HepG2 (cell line): ENCODE measurements around the gene PROX1. TPM values are rescaled to one million over a fixed set of nuclear protein-coding genes. Genes with fewer than 3 reads are reported as not detected.

Experiments
- CBX5 ChIP-seq: sonication (generic); formaldehyde crosslinking; IDR thresholded peaks from 2 replicates; pipeline ENCODE4 v1.4.0; 2020; ENCODE audit warnings: missing genetic modification reagents, borderline replicate concordance
- CEBPB ChIP-seq: IDR thresholded peaks from 2 replicates; pipeline ENCODE4 v1.6.1; 2011; ENCODE audit warnings: low read depth, low read length, improper control_type of control experiment, borderline replicate concordance
- ERF ChIP-seq: IDR thresholded peaks from 2 replicates; pipeline ENCODE4 v1.6.1; 2018; ENCODE audit warnings: missing biosample characterization, missing genetic modification reagents
- HNF1A ChIP-seq, 2 experiments: sonication (generic) in 1 of 2; formaldehyde crosslinking in 1 of 2; IDR thresholded peaks; 2 replicates each; pipeline versions ENCODE4 v1.4.0 to v1.6.1; 2016 to 2020; ENCODE audit warnings: borderline replicate concordance in 1 of 2, low read depth in 1 of 2, mild to moderate bottlenecking in 1 of 2, missing genetic modification reagents in 1 of 2
- HNRNPL ChIP-seq: fragments of 200-400 bp; formaldehyde crosslinking; IDR thresholded peaks from 2 replicates; pipeline ENCODE4 v1.6.1; 2017; ENCODE audit warnings: mild to moderate bottlenecking, low read depth, low read length
- KAT8 ChIP-seq: IDR thresholded peaks from 2 replicates; pipeline ENCODE4 v1.6.1; 2016; ENCODE audit warnings: missing genetic modification reagents, missing compliant biosample characterization
- MAZ ChIP-seq, 2 experiments: sonication (generic) in 1 of 2; formaldehyde crosslinking in 1 of 2; IDR thresholded peaks; 2 replicates each; pipeline versions ENCODE4 v1.5.0 to v1.6.1; 2012 to 2020; ENCODE audit warnings: low read depth in 2 of 2, mild to moderate bottlenecking in 2 of 2, borderline replicate concordance in 1 of 2, improper control_type of control experiment in 1 of 2, low read length in 1 of 2, missing genetic modification reagents in 1 of 2, moderate library complexity in 1 of 2
- MLX ChIP-seq: IDR thresholded peaks from 2 replicates; pipeline ENCODE4 v1.6.1; 2016
- PAWR ChIP-seq: sonication (generic); formaldehyde crosslinking; IDR thresholded peaks from 2 replicates; pipeline ENCODE4 v1.4.0; 2020; ENCODE audit warnings: missing genetic modification reagents, mild to moderate bottlenecking, borderline replicate concordance
- RARG ChIP-seq: sonication (generic); formaldehyde crosslinking; IDR thresholded peaks from 2 replicates; pipeline ENCODE4 v1.4.0; 2020; ENCODE audit warnings: low read depth, mild to moderate bottlenecking, missing genetic modification reagents
- RBM39 ChIP-seq: fragments of 200-400 bp; formaldehyde crosslinking; IDR thresholded peaks from one replicate; pipeline ENCODE4 v1.6.1; 2018; ENCODE audit warnings: antibody characterized with exemption, mild to moderate bottlenecking, low read depth, low read length; ENCODE audit not compliant: poor library complexity, severe bottlenecking
- SMAD9 ChIP-seq: sonication (generic); formaldehyde crosslinking; IDR thresholded peaks from 2 replicates; pipeline ENCODE4 v1.5.1; 2020; ENCODE audit warnings: mild to moderate bottlenecking, missing genetic modification reagents
- SOX13 ChIP-seq, 3 experiments: fragments of 450-650 bp in 1 of 3; sonication (generic) in 1 of 3; formaldehyde crosslinking in 1 of 3; IDR thresholded peaks in 2 of 3; conservative IDR thresholded peaks in 1 of 3; 2 replicates each; pipeline versions ENCODE4 v1.5.0 to v1.6.1; 2016 to 2020; ENCODE audit warnings: antibody characterized with exemption in 1 of 3, mild to moderate bottlenecking in 1 of 3, missing compliant biosample characterization in 1 of 3, missing genetic modification reagents in 1 of 3, moderate library complexity in 1 of 3
- ZBTB20 ChIP-seq: sonication (generic); formaldehyde crosslinking; IDR thresholded peaks from 2 replicates; pipeline ENCODE4 v1.8.1; 2023; ENCODE audit warnings: missing genetic modification reagents, low read depth, mild to moderate bottlenecking, borderline replicate concordance
- ZNF260 ChIP-seq: sonication (generic); formaldehyde crosslinking; IDR thresholded peaks from 2 replicates; pipeline ENCODE4 v1.4.0; 2020; ENCODE audit warnings: missing genetic modification reagents, low read depth, mild to moderate bottlenecking, borderline replicate concordance
- ZNF33A ChIP-seq: sonication (generic); formaldehyde crosslinking; IDR thresholded peaks from 2 replicates; pipeline ENCODE4 v1.5.1; 2020; ENCODE audit warnings: missing genetic modification reagents, mild to moderate bottlenecking, moderate library complexity, borderline replicate concordance
- ZNF484 ChIP-seq: sonication (generic); formaldehyde crosslinking; IDR thresholded peaks from 2 replicates; pipeline ENCODE4 v1.5.1; 2020; ENCODE audit warnings: mild to moderate bottlenecking, low read depth, missing genetic modification reagents, borderline replicate concordance
- ZNF558 ChIP-seq: sonication (generic); formaldehyde crosslinking; IDR thresholded peaks from 2 replicates; pipeline ENCODE4 v1.9.0; 2022; ENCODE audit warnings: mild to moderate bottlenecking, missing genetic modification reagents, borderline replicate concordance
- ZNF703 ChIP-seq: sonication (generic); formaldehyde crosslinking; IDR thresholded peaks from 2 replicates; pipeline ENCODE4 v1.5.1; 2020; ENCODE audit warnings: missing genetic modification reagents, mild to moderate bottlenecking, moderate library complexity, borderline replicate concordance
- ZNF75D ChIP-seq: sonication (generic); formaldehyde crosslinking; IDR thresholded peaks from 2 replicates; pipeline ENCODE4 v1.8.1; 2023; ENCODE audit warnings: missing genetic modification reagents, mild to moderate bottlenecking, borderline replicate concordance
- ZNF800 ChIP-seq: sonication (generic); formaldehyde crosslinking; IDR thresholded peaks from 2 replicates; pipeline ENCODE4 v1.4.0; 2020; ENCODE audit warnings: missing genetic modification reagents
- ZSCAN22 ChIP-seq: sonication (generic); formaldehyde crosslinking; IDR thresholded peaks from 2 replicates; pipeline ENCODE4 v1.4.0; 2020; ENCODE audit warnings: mild to moderate bottlenecking, missing genetic modification reagents
- polyA plus RNA-seq, 8 experiments: library from polyadenylated mRNA; depleted of rRNA in 3 of 8; stranded (reverse) in 7 of 8; unstranded in 1 of 8; fragments of >200 nt; fragmentation: Illumina TruSeq in 4 of 8; extraction: Trizol in 4 of 8; gene quantifications; 2 replicates each; pipeline versions ENCODE4 v1.2.1 to v1.2.3, GENCODE V29; 2011 to 2016; ENCODE audit warnings: low read depth in 4 of 8, missing spikeins in 1 of 8, mixed read lengths in 1 of 8; ENCODE audit not compliant: insufficient read depth in 1 of 8
- total RNA-seq, 5 experiments: library from RNA; depleted of rRNA; stranded (reverse); fragments of >200 nt; fragmentation: Illumina TruSeq; extraction: Trizol; gene quantifications; 2 replicates each; pipeline ENCODE4 v1.2.3, GENCODE V29; 2016; ENCODE audit warnings: low read depth in 1 of 5

The PROX1 gene
- total and polyA plus RNA-seq, 2 of the 13 experiments (the other 11 are each of a cell fraction or from before 2014, with no cell fraction given): 12.3 to 30.2 TPM

GRCh38 chr1:214002472-214002871 is 14.7 kb downstream of the PROX1 start (continued):
- TF ChIP-seq MAZ (IDR thresholded peaks at IDR 0.05; ENCODE audit: borderline replicate concordance, low read depth, low read length) (no peak), MAZ (CRISPR knock-in tag; IDR thresholded peaks at IDR 0.05; ENCODE audit: low read depth) (no peak), ERF (CRISPR knock-in tag) (no peak), HNRNPL (no peak), KAT8 (CRISPR knock-in tag) (peak; percentile 67; the same call in 1 of the 2 replicates), PAWR (CRISPR knock-in tag) (no peak), CBX5 (CRISPR knock-in tag) (no peak), SOX13 (IDR thresholded peaks at IDR 0.05) (0 out of 2 replicates have a peak, but pooled peaks have one; percentile 16), SOX13 (CRISPR knock-in tag; conservative IDR thresholded peaks at IDR 0.05 in 1 of 2, IDR thresholded peaks at IDR 0.05 in 1 of 2) (peak in 1 of 2 experiments; percentile 69; a peak in 2 of 4 replicates), ZNF800 (no peak), ZSCAN22 (CRISPR knock-in tag) (no peak), ZNF484 (CRISPR knock-in tag) (no peak), ZNF260 (no peak), CEBPB (no peak), ZNF33A (no peak), RBM39 (no peak), RARG (CRISPR knock-in tag) (no peak), ZNF75D (no peak), SMAD9 (CRISPR knock-in tag) (no peak), ZBTB20 (CRISPR knock-in tag) (0 out of 2 replicates have a peak, but pooled peaks have one; percentile 40), ZNF703 (CRISPR knock-in tag) (no peak), ZNF558 (no peak), MLX (CRISPR knock-in tag) (peak; percentile 30; the same call in 1 of the 2 replicates), HNF1A (IDR thresholded peaks at IDR 0.05; ENCODE audit: low read depth) (no peak), HNF1A (CRISPR knock-in tag; IDR thresholded peaks at IDR 0.05; ENCODE audit: borderline replicate concordance) (no peak)
